GM19238 (cell line): ENCODE measurements around the gene PRKACB.
"Not testable (repeated sequence)": the region's sequence is repeated elsewhere in the genome, so short reads cannot be mapped to it uniquely, and the experiment has no call there.

ENCODE experiments used
- DNase-seq: peaks from one replicate; pipeline ENCODE4 v3.0.0; 2011; ENCODE audit warnings: low spot score; ENCODE audit not compliant: insufficient read length

Gene PRKACB

DNA sequence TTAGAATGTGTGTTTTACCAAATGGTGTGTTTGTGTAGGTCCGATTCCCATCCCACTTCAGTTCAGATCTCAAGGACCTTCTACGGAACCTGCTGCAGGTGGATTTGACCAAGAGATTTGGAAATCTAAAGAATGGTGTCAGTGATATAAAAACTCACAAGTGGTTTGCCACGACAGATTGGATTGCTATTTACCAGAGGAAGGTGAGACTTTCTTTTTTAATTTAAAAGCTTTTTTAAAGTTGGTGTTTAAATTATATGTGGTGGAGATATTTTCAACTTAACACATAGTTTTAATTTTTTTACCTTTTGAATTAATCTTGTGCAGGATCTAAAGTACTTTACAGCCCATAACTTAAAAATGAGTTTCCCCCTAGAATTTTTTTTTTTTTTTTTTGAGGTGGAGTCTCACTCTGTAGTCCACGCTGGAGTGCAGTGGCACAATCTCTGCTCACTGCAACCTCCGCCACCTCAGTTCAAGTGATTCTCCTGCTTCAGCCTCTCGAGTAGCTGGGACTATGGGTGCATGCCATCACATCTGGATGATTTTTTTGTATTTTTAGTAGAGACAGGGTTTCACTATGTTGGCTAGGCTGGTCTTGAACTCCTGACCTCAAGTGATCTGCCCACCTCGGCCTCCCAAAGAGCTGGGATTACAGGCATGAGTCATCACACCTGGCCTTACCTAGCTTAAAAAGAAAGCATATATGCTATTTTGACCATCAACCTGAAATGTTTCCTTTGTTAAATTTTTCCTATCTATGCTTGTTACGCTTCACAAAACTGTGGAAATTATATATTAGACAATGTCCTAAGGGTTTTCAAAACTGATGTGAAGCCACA, 70.3 kb downstream of the PRKACB start:
- DNase-seq: no peak

DNA sequence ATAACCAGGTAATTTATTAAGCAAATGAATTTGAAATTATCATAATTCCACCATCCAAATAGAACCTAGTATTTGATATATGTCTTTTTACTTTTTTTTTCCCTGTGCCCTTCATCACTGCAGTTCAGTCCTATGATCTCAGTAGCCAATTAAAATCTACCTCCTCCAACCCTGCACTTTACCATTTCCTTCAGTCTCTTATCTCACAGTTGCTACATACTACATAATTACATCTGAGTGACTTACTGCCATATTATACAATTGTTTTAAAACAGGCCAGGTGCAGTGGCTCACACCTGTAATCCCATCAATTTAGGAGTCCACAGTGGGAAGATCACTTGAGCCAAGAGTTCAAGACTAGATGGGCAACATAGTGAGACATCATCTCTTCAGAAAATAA, 73.2 kb downstream of the PRKACB start:
- no peak for DNase-seq

DNA sequence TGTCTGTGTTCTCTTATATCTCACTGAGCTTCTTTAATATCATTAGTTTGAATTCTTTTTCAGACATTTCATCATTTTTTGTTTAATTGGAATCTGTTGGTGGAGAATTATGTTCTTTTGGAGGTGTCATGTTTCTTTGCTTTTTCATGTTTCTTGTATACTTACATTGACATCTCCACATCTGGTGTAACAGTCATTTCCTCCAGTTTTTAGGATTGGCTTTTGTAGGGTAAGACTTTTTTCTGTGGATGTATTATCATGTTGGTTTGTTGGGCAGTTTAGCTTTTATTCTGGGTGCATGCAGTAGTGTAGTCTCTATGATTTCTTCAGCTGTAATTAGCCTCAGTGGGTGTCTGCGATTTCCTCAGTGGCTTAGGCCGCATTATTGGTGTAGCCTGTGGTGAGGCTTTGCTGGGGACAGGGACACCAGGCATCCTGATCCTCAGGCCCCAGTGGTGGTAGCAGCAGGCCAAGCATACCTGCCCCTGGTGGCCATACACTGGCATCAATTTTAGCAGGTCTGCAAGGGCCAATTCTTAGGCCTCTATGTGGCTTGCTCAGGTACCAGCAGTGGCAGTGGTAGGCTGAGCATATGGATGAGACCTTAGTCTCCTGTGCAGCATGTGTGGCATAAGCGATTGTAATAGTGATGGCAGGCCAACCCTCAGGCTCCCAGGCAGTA, 79.8 kb downstream of the PRKACB start:
- DNase-seq: no peak

DNA sequence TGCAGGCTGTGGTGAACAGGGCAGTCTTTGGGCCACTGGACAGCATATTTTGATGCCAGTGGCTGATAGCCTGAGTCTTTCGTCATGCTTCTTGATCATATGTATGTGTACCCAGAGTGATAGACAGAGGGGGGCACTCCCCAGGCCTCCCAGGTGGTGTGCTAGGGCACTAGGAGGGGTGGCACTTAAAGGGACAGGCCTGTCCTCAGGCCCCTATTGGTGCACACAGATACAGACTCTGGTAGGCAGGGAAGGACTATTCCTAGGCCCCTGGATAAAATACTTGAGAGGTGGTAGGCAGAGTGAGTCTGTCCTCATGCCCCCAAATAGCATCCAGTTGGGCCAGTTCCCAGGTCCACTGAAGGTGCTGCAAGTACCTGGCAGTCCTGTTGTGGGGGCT, 80.8 kb downstream of the PRKACB start:
- no peak for DNase-seq

DNA sequence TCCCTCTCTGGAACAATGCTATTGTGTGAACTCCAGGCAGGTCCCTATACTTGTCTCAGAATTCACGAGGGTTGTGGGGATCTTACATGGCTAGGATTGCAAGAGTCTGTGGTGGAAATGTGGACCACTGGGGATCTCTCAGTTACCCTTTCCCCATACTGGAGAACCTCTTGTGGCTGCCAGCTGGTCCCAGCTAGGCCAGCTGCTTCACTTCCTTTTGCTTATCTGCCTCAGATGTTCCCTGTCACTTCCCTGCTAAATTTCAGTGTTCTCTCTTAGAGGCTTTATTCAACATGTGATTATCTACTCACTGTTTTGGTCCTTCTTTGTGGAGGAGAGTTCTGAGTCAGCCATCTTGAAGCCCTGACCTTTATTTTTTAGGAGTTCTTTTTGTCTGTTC, 81.6 kb downstream of the PRKACB start:
- no peak for DNase-seq

DNA sequence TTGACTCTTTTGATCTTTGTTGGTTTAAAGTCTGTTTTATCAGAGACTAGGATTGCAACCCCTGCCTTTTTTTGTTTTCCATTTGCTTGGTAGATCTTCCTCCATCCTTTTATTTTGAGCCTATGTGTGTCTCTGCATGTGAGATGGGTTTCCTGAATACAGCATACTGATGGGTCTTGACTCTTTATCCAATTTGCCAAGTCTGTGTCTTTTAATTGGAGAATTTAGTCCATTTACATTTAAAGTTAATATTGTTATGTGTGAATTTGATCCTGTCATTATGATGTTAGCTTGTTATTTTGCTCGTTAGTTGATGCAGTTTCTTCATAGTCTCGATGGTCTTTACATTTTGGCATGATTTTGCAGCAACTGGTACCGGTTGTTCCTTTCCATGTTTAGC, 88.6 kb downstream of the PRKACB start:
- DNase-seq: not testable (repeated sequence)

DNA sequence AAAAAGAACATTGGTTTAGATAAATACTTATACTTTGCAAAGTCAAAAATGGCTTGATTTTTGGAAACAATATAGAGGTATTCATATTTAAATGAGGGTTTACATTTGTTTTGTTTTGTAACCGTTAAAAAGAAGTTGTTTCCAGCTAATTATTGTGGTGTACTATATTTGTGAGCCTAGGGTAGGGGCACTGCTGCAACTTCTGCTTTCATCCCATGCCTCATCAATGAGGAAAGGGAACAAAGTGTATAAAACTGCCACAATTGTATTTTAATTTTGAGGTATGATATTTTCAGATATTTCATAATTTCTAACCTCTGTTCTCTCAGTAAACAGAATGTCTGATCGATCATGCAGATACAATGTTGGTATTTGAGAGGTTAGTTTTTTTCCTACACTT, 92.2 kb downstream of the PRKACB start:
- DNase-seq: no peak

DNA sequence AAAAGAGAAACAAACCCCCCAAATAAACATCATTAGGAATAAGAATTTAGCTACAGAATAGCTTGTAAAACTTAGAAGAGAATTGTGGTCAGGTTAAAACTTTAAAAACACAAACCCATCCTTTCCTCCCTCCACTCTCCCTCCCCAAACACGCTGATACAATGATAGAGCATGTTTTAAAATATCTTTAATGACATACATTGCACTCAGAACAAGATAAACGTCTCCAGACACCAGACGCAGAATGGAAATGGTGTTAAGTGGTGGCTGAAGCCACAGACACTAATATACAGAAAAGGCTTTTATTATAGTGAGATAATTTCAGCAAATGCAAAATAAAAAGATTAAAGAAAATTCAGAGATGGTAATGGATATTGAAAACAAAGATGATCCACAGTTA, 98.6 kb downstream of the PRKACB start:
- no peak for DNase-seq

DNA sequence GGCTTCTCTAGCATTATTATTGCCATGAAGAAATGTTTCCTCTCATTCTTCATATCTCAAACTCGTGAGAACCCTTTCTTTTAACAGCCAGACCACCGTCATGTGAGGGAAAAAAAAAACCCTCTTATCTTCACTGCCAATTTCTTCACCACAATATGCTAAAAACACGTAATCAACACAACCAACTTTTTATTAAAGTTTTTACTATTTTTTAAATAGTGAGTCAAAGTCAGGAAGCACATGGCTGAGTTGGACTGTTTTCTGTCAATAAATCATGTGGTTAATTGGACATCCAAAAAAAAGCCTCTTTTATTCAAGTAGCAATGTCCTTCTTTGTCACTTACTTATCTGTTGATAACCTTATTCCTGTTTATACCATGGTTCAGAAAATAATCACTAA, 101.5 kb downstream of the PRKACB start:
- no peak for DNase-seq

DNA sequence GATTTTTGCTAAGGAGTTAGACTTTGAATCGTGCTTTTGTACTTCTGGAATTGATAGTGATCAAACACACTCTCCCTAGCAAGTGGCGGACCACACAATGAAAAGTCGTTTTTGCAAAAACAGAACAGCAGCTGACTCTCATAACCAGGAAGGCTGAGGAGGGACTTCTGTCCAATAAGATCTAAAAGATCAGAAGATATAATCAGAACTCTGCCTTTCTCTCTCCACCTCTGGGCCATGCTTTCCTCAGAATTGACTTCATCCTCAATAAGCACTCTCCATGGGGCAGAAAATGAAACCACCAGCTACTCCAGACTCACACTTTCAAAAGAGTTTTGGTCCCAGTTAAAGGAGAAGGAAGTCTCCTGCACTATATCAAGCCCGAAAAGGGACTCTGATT, 102.1 kb downstream of the PRKACB start:
- DNase-seq: no peak

DNA sequence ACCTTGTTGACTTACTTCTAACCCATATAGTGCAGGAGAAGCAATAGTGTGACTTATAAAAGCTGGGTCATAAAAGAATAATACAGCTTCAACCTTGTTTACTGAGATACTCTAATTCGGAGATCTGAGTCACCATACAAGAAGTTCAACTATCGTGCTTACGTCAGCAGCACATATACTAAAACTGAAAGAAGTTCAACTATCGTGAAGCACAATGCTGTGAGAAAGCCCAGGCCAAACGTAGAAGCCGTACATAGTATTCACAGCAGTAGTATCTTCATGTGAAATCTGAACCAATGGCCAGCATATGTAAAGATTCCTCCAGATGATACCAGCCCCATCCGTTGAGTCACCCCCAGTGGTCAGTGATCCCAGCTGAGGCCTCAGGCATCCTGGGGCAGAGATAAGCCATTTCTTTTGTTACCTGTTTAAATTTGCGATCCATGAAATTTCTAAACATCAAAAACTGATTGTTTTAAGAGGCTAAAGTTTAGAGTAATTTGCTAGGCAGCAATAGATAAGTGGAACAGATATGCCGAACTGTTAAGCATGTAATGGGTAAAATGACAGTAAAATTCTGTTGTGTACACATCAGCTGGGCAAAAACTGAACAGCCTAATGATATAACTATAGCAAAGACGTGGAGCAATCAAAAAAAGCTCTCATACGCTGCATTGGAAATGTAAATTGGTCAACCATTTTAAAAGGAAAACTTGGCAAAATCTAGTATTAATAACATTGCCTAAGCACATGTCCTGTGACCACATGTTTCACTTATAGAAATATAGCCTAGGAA, 103.6 kb downstream of the PRKACB start:
- no peak for DNase-seq

DNA sequence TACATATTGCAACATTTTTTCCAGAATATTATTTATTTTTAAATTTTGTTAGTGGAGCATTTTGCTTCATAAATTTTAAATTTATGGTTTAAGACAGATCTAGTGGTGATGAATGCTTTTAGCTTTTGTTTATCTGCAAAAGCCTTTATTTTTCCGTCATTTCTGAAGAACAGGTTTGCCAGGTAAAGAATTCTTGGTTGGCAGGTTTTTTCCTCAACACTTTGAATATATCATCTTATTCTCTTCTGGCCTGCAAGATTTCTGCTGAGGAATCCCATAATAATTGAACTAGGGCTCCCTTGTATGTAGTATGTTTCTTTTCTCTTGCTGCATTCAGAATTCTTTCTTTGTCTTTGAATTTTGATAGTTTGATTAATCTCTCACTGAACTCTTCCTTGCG, 106.6 kb downstream of the PRKACB start:
- no peak for DNase-seq

DNA sequence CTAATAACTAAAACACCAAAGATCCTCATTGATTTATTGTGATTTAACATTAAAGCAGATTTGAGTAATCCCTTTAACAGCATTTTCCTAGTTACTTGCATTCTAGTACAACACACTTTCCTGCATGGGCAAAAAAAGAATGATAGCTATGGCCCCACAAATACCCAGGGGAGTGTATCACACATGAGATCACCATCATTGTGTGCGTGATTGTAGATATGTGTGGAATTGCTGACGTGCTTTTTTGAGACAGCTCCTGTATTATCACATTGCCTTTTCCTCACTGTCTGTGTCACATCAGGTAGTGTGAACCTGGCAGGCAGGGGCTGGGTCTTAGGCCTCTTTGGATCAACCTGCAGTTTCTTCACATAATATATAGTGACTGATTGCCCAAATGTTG, 109.0 kb downstream of the PRKACB start:
- DNase-seq: no peak

DNA sequence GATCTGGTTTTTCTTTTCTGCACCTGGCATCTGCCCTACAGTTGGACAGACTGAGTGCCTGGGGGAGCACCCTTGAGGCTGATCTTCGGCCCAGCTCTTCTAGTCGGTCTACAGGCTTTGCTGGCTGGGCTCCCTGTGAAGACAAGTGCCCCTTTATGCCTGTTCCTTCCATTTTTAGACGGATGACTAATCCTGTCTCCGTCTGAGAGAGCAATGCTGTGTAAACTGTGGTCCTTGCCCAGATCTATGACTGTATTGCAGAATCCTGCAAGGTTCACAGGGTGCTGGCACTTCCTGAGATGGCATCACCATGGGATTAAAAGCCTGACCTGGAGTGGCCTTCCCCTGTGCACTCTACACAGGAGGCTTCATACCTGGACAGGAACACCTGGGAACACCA, 109.8 kb downstream of the PRKACB start:
- no peak for DNase-seq

DNA sequence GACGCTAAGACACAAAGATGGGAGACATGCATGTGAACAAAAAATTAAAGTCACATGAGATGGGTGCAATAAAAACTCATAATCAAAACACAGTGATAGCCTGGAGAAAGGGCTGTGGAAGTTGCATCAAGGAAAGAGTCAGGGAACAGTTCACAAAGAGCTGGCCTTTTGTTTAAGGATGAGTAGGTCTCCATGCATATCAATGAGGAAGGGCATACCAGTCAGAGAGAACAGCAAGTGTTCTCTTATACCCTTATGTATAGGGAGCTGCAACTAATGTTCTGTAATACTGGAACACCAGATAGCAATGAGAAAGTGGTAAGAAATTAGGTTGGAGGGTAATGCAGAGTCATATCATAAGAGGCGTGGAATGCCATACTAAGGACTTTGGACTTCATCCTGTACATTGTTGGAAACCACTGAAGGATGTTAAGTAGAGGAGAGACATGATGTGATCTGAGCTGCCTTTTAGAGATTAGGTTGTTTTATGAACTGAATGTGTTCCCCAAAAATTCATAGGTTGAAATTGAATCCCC, 110.7 kb downstream of the PRKACB start:
- DNase-seq: no peak

DNA sequence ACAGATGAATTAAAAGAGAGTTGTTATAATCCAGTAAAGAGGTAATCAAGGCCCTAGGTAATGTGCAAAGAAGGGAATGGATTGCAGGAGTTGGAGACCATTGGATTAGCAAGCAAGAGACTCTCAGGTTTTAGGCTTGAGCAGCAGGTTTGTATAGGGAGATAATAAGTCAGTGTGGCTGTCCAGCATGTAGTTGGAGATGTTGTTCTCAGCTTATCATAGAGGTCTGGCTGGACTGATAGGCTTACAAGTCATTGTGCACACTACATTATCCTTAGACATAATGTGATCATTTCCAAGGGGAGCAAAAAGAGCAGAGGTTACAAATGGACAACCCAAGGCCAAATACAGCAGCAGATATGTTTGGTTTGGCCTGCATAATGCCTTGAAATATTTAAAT, 111.5 kb downstream of the PRKACB start:
- no peak for DNase-seq

DNA sequence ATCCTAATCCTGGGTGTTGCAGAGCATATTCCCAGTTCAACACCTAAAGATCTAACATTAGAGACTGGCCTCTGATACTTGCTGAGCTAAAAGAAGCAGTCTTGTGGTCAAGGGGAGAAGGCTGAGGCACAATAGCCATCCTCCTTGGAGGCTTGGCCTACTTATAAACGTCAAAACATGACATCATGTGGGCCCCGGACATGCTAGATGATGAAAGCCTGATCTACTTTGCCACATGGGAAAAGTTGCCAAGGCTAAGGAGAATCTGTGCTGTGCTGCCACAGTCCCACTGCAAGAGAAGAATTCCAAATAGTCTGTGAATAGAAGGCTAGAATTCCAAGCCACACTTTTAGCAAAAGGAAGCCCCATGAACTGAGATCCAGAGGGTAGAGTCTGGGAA, 113.5 kb downstream of the PRKACB start:
- no peak for DNase-seq

DNA sequence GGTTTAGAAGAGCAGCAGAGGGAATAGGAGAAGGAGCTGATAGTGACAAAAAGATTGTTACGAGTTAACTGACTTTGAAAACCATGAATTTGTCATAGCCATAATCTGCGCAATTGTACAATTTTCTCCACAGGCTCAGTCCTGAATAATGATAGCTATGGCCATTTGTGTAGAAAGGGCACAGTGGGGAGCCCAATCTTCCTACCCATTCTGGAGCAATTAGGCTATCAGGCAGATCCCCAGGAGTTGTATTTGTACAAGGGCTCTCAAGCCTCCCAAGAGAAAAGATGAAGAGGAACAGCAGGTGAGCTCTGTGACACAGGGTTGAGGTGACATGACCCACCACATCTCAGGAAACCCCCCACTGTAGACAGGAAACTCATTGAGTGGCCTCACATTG, 115.3 kb downstream of the PRKACB start:
- no peak for DNase-seq

DNA sequence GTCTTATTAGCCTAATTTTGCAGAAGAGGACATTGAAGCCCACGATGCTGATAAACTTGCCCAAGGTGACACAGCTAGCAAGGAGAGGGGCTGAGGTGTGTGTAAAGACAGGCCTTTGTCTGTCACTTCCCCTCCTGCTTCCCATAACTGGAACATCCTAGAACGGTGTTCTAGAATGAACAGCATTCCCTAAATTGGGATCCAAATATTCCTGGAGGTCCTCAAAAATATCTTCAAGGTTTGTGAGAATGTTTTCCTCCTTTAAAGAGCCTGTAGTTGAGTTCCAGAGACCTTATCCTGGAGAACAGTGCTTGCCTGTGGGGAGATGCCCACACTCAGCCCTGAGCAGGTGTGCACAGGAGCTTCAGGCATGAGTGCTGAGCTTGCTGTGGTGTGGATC, 115.9 kb downstream of the PRKACB start:
- no peak for DNase-seq

DNA sequence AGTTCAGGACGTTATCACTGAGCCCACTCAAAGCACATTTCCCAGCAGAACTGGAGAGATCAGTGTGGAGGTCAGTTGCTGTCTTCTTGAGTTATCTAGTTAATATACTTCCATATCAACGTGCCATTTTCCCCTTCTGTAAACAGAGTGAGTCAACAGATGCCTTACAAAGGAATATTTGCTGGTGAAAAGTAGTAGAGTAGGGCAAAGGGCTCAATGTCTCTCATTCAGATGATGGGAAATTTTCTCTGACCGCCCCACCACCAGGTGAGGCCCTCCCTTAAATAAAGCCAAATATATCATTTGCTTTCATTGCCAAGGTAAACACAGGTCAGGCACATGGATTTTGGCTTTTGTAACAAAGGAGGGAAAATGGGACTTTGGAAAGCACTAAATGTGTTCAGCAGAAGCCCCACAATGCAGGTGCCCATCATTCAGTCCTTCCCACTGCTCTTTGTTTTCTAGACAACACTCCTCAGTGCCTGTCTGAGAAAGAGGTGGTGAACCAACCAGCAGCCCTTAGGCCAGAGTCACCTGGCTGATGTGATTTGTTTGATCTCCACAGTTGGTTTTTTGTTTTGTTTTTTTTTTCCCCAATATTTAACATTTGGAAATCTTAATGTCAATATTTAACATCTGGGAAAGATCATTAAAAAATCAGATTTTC, 116.9 kb downstream of the PRKACB start:
- DNase-seq: no peak

DNA sequence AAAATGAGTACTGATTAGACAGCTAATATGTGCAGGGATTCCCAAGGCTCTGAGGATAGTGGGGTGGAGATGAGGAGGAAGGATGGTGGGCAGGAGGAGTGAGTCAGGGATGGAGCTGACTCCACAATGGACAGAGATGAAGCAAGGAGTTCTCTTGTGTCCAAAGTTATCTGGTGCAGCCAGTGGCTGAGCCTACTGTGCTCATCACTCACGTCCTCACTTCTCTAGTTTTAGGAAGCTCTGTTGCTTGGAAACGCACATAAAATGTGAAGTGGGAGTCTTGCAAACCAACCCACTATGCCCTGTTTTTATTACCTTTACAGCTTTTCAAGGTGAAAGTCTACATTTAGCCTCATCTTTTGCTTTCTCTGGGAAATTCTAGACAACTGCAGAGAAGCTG, 120.9 kb downstream of the PRKACB start:
- no peak for DNase-seq
